NCI-H774 (cell line): ENCODE results near the gene NEXN.
"Not testable (repeated sequence)": the region's sequence is repeated elsewhere in the genome, so short reads cannot be mapped to it uniquely, and the experiment has no call there.

Experiments used
- DNase-seq: peaks from one replicate; lab custom pipeline; 2025; lab: John Stamatoyannopoulos, UW

NEXN gene

GRCh38 chr1:77906019-77906545, 17.7 kb downstream of the NEXN start:
- DNase-seq, result no peak

GRCh38 chr1:77906624-77907023, 18.2 kb downstream of the NEXN start:
- no peak for DNase-seq

- DNase-seq, result no peak
These were observed 21.7 kb downstream of the NEXN start for GRCh38 chr1:77910116-77910515.

GRCh38 chr1:77918918-77919317, 30.5 kb downstream of the NEXN start:
- not testable (repeated sequence) for DNase-seq

- DNase-seq, result no peak
These were observed 37.1 kb downstream of the NEXN start for GRCh38 chr1:77925518-77925917.

- no peak for DNase-seq
These were observed 37.5 kb downstream of the NEXN start for GRCh38 chr1:77925956-77926355.

GRCh38 chr1:77926561-77927357, 38.3 kb downstream of the NEXN start:
- no peak for DNase-seq

GRCh38 chr1:77927414-77927813, 39.0 kb downstream of the NEXN start:
- DNase-seq, result no peak

GRCh38 chr1:77929806-77930205, 41.4 kb downstream of the NEXN start:
- no peak for DNase-seq

GRCh38 chr1:77938651-77939050, 50.2 kb downstream of the NEXN start:
- DNase-seq, result no peak

- no peak for DNase-seq
These were observed 52.6 kb downstream of the NEXN start for GRCh38 chr1:77940921-77941570.

GRCh38 chr1:77942400-77943140, 54.1 kb downstream of the NEXN start:
- no peak for DNase-seq

- no peak for DNase-seq
These were observed 56.9 kb downstream of the NEXN start for GRCh38 chr1:77945345-77945744.

- DNase-seq, result no peak
These were observed 60.5 kb downstream of the NEXN start for GRCh38 chr1:77948841-77949424.

- DNase-seq, result no peak
These were observed 62.4 kb downstream of the NEXN start for GRCh38 chr1:77950873-77951272.

- DNase-seq, result no peak
These were observed 62.9 kb downstream of the NEXN start for GRCh38 chr1:77951328-77951727.

- DNase-seq, result no peak
These were observed 65.5 kb downstream of the NEXN start for GRCh38 chr1:77953907-77954306.

GRCh38 chr1:77954521-77954920, 66.1 kb downstream of the NEXN start:
- no peak for DNase-seq

GRCh38 chr1:77955709-77956108, 67.3 kb downstream of the NEXN start:
- DNase-seq, result no peak

- DNase-seq, result no peak
These were observed 68.0 kb downstream of the NEXN start for GRCh38 chr1:77956464-77956863.

GRCh38 chr1:77958391-77958790, 70.0 kb downstream of the NEXN start:
- no peak for DNase-seq

- no peak for DNase-seq
These were observed 70.4 kb downstream of the NEXN start for GRCh38 chr1:77958850-77959249.
